ENCODE data around the gene HSPA1A.
"Not testable (repeated sequence)": the region's sequence is repeated elsewhere in the genome, so short reads cannot be mapped to it uniquely, and the experiment has no call there.

HSPA1A gene

DNA sequence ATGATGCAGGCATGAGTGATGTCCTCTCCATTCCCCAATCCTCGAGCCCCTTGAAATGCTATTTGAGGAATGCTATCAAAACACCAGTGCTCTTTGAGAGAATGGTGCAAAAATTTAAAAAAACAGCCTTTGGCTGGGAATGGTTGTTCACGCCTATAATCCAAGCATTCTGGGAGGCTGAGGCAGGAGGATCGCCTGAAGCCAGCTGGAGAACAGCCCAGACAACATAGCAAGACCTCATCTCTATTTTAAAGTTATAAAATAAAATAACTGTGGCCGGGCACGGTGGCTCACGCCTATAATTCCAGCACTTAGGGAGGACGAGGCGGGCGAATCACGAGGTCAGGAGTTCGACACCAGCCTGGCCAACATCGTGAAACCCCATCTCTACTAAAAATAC is 15.6 kb upstream of the HSPA1A start:
- Histone ChIP-seq H3K36me3 (ENCODE audit: insufficient read depth, low read length) (no peaks in the 10 kb centered on the region), H3K4me2 (ENCODE audit: low read length) (no peak overlapping the region), H3K4me1 (ENCODE audit: control insufficient read depth, insufficient read depth, low read length) (peaks cover 8% of the 10 kb centered on the region), H3K4me3 (ENCODE audit: low read length) (no peak overlapping the region), H3K9me3 (replicated peaks; ENCODE audit: low read length) (no peaks in the 10 kb centered on the region), H3K9ac (ENCODE audit: low read depth, low read length) (no peak overlapping the region), H3K27me3 (ENCODE audit: control insufficient read depth, insufficient read depth, low read length) (no peaks in the 10 kb centered on the region)

- H3K36me3 ChIP-seq (ENCODE audit: insufficient read depth, low read length) = not testable (repeated sequence)
These were observed 14.1 kb upstream of the HSPA1A start for GRCh38 chr6:31801031-31801927.

GRCh38 chr6:31805939-31806469 is 9.3 kb upstream of the HSPA1A start:
- Histone ChIP-seq H3K4me2 (ENCODE audit: low read length) (peak overlapping the region; percentile 99), H3K9ac (ENCODE audit: low read depth, low read length) (peak overlapping the region; percentile 95), H3K27me3 (ENCODE audit: control insufficient read depth, insufficient read depth, low read length) (no peaks in the 10 kb centered on the region), H3K9me3 (replicated peaks; ENCODE audit: low read length) (no peaks in the 10 kb centered on the region), H3K36me3 (ENCODE audit: insufficient read depth, low read length) (no peaks in the 10 kb centered on the region), H3K4me3 (ENCODE audit: low read length) (peak overlapping the region; percentile 93), H3K4me1 (ENCODE audit: control insufficient read depth, insufficient read depth, low read length) (peaks cover 11% of the 10 kb centered on the region)

More at GRCh38 chr6:31801031-31801927, 14.1 kb upstream of the HSPA1A start:
- H3K4me1 ChIP-seq (ENCODE audit: control insufficient read depth, insufficient read depth, low read length) = peaks cover 10% of the 10 kb centered on the region
- not testable (repeated sequence) for H3K4me2 ChIP-seq (ENCODE audit: low read length); H3K4me3 ChIP-seq (ENCODE audit: low read length); H3K27me3 ChIP-seq (ENCODE audit: control insufficient read depth, insufficient read depth, low read length); H3K9me3 ChIP-seq (replicated peaks; ENCODE audit: low read length); H3K9ac ChIP-seq (ENCODE audit: low read depth, low read length)

DNA sequence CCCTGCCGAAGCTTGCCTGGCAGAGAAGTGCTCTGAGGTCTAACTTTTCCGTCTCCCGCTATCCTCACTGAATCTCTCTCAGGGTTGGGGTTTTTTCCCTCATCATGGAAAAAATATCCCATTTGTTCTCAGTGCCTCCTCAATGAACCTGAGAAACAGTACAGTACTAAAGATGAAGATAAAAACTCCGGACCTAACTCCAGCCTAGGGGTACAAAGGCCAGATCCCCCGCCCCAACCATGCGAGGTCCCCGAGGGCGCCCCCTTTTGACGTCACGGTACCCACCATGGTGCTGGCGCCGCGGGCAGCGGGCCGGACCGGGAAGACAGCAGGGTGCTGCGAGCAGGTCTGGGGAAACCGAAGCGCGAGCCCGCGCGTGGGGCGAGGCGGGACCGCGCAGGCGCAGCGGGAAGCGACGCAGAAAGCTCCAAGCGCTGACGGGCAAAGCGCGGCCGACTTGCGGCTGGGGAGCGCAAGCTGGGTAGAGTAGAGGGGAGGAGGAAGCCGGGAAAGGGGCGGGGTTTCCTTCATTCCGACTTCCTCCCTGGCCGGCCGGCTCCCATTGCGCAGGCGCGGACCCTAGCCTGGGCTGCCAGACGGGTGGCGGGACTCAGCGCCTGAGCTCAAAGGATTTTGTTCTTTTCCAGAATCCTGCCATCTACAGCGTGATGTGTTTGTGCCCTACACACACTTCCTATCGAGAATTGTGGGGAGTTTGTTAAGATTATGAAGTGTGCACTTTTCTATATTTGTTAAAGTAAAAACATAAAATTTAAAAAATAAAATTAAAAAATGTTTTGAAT is 8.7 kb upstream of the HSPA1A start, which contains the start of gene LSM2:
Gene LSM2, minus strand, starts transcription at position 497 of the 803 bp plus-strand sequence. Its CDS starts 209 bp downstream, at position 288.
- peak within 1 kb of the TSS; percentile 99 for H3K4me2 ChIP-seq (ENCODE audit: low read length)
- peaks cover 11% of the 10 kb centered on the region for H3K4me1 ChIP-seq (ENCODE audit: control insufficient read depth, insufficient read depth, low read length)
- no peaks in the 10 kb centered on the region for H3K9me3 ChIP-seq (replicated peaks; ENCODE audit: low read length)
- peak within 1 kb of the TSS; percentile 93 for H3K4me3 ChIP-seq (ENCODE audit: low read length)
- peak within 1 kb of the TSS; percentile 95 for H3K9ac ChIP-seq (ENCODE audit: low read depth, low read length)
- H3K27me3 ChIP-seq (ENCODE audit: control insufficient read depth, insufficient read depth, low read length) = no peaks in the 10 kb centered on the region
- H3K36me3 ChIP-seq (ENCODE audit: insufficient read depth, low read length) = no peaks in the 10 kb centered on the region

DNA sequence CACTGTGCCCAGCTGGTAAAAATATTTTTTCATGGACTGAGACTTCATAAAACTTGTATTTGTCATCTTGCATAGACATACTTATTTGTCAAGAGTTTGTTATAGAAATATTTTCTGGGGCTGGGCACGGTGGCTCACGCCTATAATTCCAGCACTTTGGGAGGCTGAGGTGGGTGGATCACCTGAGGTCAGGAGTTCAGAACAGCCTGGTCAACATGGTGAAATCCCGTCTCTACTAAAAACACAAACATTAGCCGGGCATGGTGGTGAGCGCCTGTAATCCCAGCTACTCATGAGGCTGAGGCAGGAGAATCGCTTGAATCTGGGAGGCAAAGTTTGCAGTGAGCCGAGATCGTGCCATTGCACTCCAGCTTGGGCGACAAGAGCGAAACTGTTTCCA is 6.7 kb upstream of the HSPA1A start:
- not testable (repeated sequence) for H3K4me2 ChIP-seq (ENCODE audit: low read length); H3K36me3 ChIP-seq (ENCODE audit: insufficient read depth, low read length); H3K9me3 ChIP-seq (replicated peaks; ENCODE audit: low read length); H3K9ac ChIP-seq (ENCODE audit: low read depth, low read length); H3K27me3 ChIP-seq (ENCODE audit: control insufficient read depth, insufficient read depth, low read length); H3K4me3 ChIP-seq (ENCODE audit: low read length)
- peaks cover 14% of the 10 kb centered on the region for H3K4me1 ChIP-seq (ENCODE audit: control insufficient read depth, insufficient read depth, low read length)

DNA sequence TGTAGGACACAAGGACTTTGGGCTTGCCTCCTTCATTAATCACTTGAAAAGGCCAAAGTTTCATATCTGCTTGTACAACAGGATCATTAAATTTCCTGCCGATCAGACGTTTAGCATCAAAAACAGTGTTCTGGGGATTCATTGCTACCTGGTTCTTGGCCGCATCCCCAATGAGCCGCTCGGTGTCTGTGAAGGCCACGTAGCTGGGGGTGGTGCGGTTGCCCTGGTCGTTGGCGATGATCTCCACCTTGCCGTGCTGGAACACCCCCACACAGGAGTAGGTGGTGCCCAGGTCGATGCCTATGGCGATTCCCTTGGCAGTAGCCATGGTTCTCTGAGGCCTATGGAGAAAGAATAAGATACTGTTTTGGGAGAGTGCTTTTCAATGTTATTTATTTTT is 3.7 kb upstream of the HSPA1A start:
- Histone ChIP-seq H3K27me3 (ENCODE audit: control insufficient read depth, insufficient read depth, low read length) (no peaks in the 10 kb centered on the region), H3K9ac (ENCODE audit: low read depth, low read length) (no peak overlapping the region), H3K36me3 (ENCODE audit: insufficient read depth, low read length) (no peaks in the 10 kb centered on the region), H3K4me3 (ENCODE audit: low read length) (no peak overlapping the region), H3K9me3 (replicated peaks; ENCODE audit: low read length) (no peaks in the 10 kb centered on the region), H3K4me1 (ENCODE audit: control insufficient read depth, insufficient read depth, low read length) (peaks cover 13% of the 10 kb centered on the region), H3K4me2 (ENCODE audit: low read length) (no peak overlapping the region)

DNA sequence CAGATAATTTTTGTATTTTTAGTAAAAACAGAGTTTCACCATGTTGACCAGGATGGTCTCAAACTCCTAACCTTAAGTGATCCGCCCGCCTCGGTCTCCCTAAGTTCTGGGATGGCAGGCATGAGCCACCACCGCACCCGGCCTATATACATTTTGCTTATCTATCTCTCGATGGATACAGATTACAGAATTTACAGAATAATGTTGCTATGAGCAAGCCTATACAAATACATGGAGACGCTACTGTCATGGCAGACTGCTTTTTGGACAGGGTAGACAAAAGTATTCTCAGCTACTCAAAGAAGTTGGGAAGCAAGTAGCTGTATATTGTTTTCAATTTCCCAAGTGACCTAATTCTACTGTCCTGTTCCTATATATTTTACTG is 1.9 kb upstream of the HSPA1A start:
- H3K4me1 ChIP-seq (ENCODE audit: control insufficient read depth, insufficient read depth, low read length) = peaks cover 21% of the 10 kb centered on the region
- peak overlapping the region; percentile 79 for H3K4me2 ChIP-seq (ENCODE audit: low read length)
- H3K36me3 ChIP-seq (ENCODE audit: insufficient read depth, low read length) = no peaks in the 10 kb centered on the region
- no peaks in the 10 kb centered on the region for H3K27me3 ChIP-seq (ENCODE audit: control insufficient read depth, insufficient read depth, low read length)
- no peak overlapping the region for H3K4me3 ChIP-seq (ENCODE audit: low read length)
- peak overlapping the region; percentile 77 for H3K9ac ChIP-seq (ENCODE audit: low read depth, low read length)
- no peaks in the 10 kb centered on the region for H3K9me3 ChIP-seq (replicated peaks; ENCODE audit: low read length)

- H3K9ac ChIP-seq (ENCODE audit: low read depth, low read length) = peak overlapping the region; percentile 61
- no peaks in the 10 kb centered on the region for H3K36me3 ChIP-seq (ENCODE audit: insufficient read depth, low read length)
- H3K9me3 ChIP-seq (replicated peaks; ENCODE audit: low read length) = no peaks in the 10 kb centered on the region
- H3K4me2 ChIP-seq (ENCODE audit: low read length) = peak overlapping the region; percentile 98
- H3K4me1 ChIP-seq (ENCODE audit: control insufficient read depth, insufficient read depth, low read length) = peaks cover 26% of the 10 kb centered on the region
- peak overlapping the region; percentile 85 for H3K4me3 ChIP-seq (ENCODE audit: low read length)
- no peaks in the 10 kb centered on the region for H3K27me3 ChIP-seq (ENCODE audit: control insufficient read depth, insufficient read depth, low read length)
These were observed 692 bp upstream of the HSPA1A start for GRCh38 chr6:31814677-31815024.

DNA sequence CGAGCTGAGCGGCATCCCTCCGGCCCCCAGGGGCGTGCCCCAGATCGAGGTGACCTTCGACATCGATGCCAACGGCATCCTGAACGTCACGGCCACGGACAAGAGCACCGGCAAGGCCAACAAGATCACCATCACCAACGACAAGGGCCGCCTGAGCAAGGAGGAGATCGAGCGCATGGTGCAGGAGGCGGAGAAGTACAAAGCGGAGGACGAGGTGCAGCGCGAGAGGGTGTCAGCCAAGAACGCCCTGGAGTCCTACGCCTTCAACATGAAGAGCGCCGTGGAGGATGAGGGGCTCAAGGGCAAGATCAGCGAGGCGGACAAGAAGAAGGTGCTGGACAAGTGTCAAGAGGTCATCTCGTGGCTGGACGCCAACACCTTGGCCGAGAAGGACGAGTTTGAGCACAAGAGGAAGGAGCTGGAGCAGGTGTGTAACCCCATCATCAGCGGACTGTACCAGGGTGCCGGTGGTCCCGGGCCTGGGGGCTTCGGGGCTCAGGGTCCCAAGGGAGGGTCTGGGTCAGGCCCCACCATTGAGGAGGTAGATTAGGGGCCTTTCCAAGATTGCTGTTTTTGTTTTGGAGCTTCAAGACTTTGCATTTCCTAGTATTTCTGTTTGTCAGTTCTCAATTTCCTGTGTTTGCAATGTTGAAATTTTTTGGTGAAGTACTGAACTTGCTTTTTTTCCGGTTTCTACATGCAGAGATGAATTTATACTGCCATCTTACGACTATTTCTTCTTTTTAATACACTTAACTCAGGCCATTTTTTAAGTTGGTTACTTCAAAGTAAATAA is 2.0 kb downstream of the HSPA1A start:
- H3K9me3 ChIP-seq (replicated peaks; ENCODE audit: low read length); H3K36me3 ChIP-seq (ENCODE audit: insufficient read depth, low read length); H3K27me3 ChIP-seq (ENCODE audit: control insufficient read depth, insufficient read depth, low read length): not testable (repeated sequence)
- peak overlapping the region; percentile 28 for H3K9ac ChIP-seq (ENCODE audit: low read depth, low read length)
- peaks cover 33% of the 10 kb centered on the region for H3K4me1 ChIP-seq (ENCODE audit: control insufficient read depth, insufficient read depth, low read length)
- H3K4me3 ChIP-seq (ENCODE audit: low read length) = peak overlapping the region; percentile 67
- peak overlapping the region; percentile 85 for H3K4me2 ChIP-seq (ENCODE audit: low read length)

GRCh38 chr6:31817929-31818511 is 2.7 kb downstream of the HSPA1A start:
- H3K9ac ChIP-seq (ENCODE audit: low read depth, low read length); H3K36me3 ChIP-seq (ENCODE audit: insufficient read depth, low read length); H3K9me3 ChIP-seq (replicated peaks; ENCODE audit: low read length); H3K27me3 ChIP-seq (ENCODE audit: control insufficient read depth, insufficient read depth, low read length): not testable (repeated sequence)
- peak overlapping the region; percentile 85 for H3K4me2 ChIP-seq (ENCODE audit: low read length)
- peaks cover 38% of the 10 kb centered on the region for H3K4me1 ChIP-seq (ENCODE audit: control insufficient read depth, insufficient read depth, low read length)
- H3K4me3 ChIP-seq (ENCODE audit: low read length) = peak overlapping the region; percentile 67
